Chondrocyte (in vitro differentiated cells): Measurements from ENCODE around the gene CALHM2. TPM values are rescaled to one million over a fixed set of nuclear protein-coding genes. Genes with fewer than 3 reads are reported as not detected.
A peak's percentile ranks its signal among the peaks of the same experiment; 100 is the strongest.

Experiments
- DNase-seq: peaks from one replicate; pipeline ENCODE4 v3.0.0; 2021; ENCODE audit warnings: mixed read lengths, low spot score
- H3K27ac Mint-ChIP-seq: one replicate; pipeline ENCODE4 v1.8.0; 2021; ENCODE audit warnings: mild to moderate bottlenecking, moderate library complexity, mixed read lengths; ENCODE audit not compliant: unreplicated experiment
- H3K27me3 Mint-ChIP-seq: 2 replicates; pipeline ENCODE4 v1.8.0; 2021; ENCODE audit warnings: low read depth, mixed read lengths
- H3K36me3 Mint-ChIP-seq: 2 replicates; pipeline ENCODE4 v1.8.0; 2021; ENCODE audit warnings: low read depth, mixed read lengths
- H3K4me1 Mint-ChIP-seq: 2 replicates; pipeline ENCODE4 v1.8.0; 2021; ENCODE audit warnings: low read depth, mild to moderate bottlenecking, mixed read lengths
- H3K4me3 Mint-ChIP-seq: one replicate; pipeline ENCODE4 v1.8.0; 2021; ENCODE audit warnings: mild to moderate bottlenecking, moderate library complexity, mixed read lengths; ENCODE audit not compliant: unreplicated experiment
- H3K9me3 Mint-ChIP-seq: 2 replicates; pipeline ENCODE4 v1.8.0; 2021; ENCODE audit warnings: low read depth, mixed read lengths
- CTCF ChIP-seq: fragments of 200-600 bp; sonication (generic); IDR thresholded peaks from 2 replicates; pipeline ENCODE4 v1.5.0; 2021; ENCODE audit warnings: antibody characterized with exemption, mild to moderate bottlenecking, moderate library complexity
- total RNA-seq: library from RNA; stranded (reverse); gene quantifications from 3 replicates; pipeline ENCODE4 v1.2.1, GENCODE V29; 2021

CALHM2 gene
- total RNA-seq, 1 donor from 2014 or later: 9.9 TPM

- TF ChIP-seq CTCF: no peak
- peak; percentile 28 for DNase-seq
- no peak overlapping the region for H3K4me3 Mint-ChIP-seq
- peaks cover 2% of the 10 kb centered on the region for H3K36me3 Mint-ChIP-seq
- peaks cover 17% of the 10 kb centered on the region for H3K4me1 Mint-ChIP-seq
- H3K27ac Mint-ChIP-seq: peak overlapping the region; percentile 60
- no peaks in the 10 kb centered on the region for H3K9me3 Mint-ChIP-seq
- H3K27me3 Mint-ChIP-seq: peaks cover 61% of the 10 kb centered on the region
Measured at GRCh38 chr10:103497161-103497915, 45.2 kb upstream of the CALHM2 start.

- peak; percentile 24 for DNase-seq
- Mint-ChIP-seq H3K27ac (no peak overlapping the region), H3K4me1 (peaks cover 35% of the 10 kb centered on the region), H3K36me3 (peaks cover 2% of the 10 kb centered on the region), H3K27me3 (peaks cover 45% of the 10 kb centered on the region), H3K9me3 (no peaks in the 10 kb centered on the region), H3K4me3 (no peak overlapping the region)
- TF ChIP-seq CTCF: no peak
Measured at GRCh38 chr10:103495321-103495720, 43.2 kb upstream of the CALHM2 start.

- peaks cover 34% of the 10 kb centered on the region for H3K27me3 Mint-ChIP-seq
- peak; percentile 92 for DNase-seq
- H3K9me3 Mint-ChIP-seq: no peaks in the 10 kb centered on the region
- H3K4me1 Mint-ChIP-seq: peaks cover 36% of the 10 kb centered on the region
- H3K27ac Mint-ChIP-seq: no peak overlapping the region
- H3K4me3 Mint-ChIP-seq: peak overlapping the region; percentile 66
- H3K36me3 Mint-ChIP-seq: peaks cover 2% of the 10 kb centered on the region
- no peak for TF ChIP-seq CTCF
Measured at GRCh38 chr10:103493916-103494877, 42.0 kb upstream of the CALHM2 start.

- Mint-ChIP-seq H3K4me1 (peaks cover 36% of the 10 kb centered on the region), H3K27ac (no peak within 1 kb of the TSS), H3K27me3 (peaks cover 27% of the 10 kb centered on the region), H3K9me3 (no peaks in the 10 kb centered on the region), H3K36me3 (peaks cover 2% of the 10 kb centered on the region), H3K4me3 (peak within 1 kb of the TSS; percentile 72)
- peak; percentile 72 for DNase-seq
- TF ChIP-seq CTCF: no peak
Measured at GRCh38 chr10:103493362-103493915, 41.3 kb upstream of the CALHM2 start, which contains the start of gene NEURL1. Gene NEURL1, plus strand, starts transcription at chr10:103493705. Its CDS starts 683 bp downstream, at chr10:103494388.
